ENCODE results near the gene HIF1AN. TPM values are rescaled to one million over a fixed set of nuclear protein-coding genes. Genes with fewer than 3 reads are reported as not detected.

The HIF1AN gene
- total RNA-seq, 1 experiment from 2014 or later, result 71.2 TPM

GRCh38 chr10:100607439-100607838 is 71.7 kb downstream of the HIF1AN start:
- intact Hi-C loops (cut with micrococcal nuclease; ENCODE audit: unreplicated experiment), result loop anchor here (2.0 kb wide), 1 partner anchor 47 kb away; no protein-coding TSS in a partner anchor
- Mint-ChIP-seq H3K4me1 (ENCODE audit: low read depth, unreplicated experiment) (peaks cover 9% of the 10 kb centered on the region), H3K4me3 (ENCODE audit: unreplicated experiment) (no peak overlapping the region), H3K36me3 (ENCODE audit: insufficient read depth, unreplicated experiment) (no peaks in the 10 kb centered on the region), H3K9me3 (ENCODE audit: unreplicated experiment) (peaks cover 14% of the 10 kb centered on the region), H3K27me3 (ENCODE audit: insufficient read depth, unreplicated experiment) (peaks cover 20% of the 10 kb centered on the region), H3K27ac (ENCODE audit: unreplicated experiment) (no peak overlapping the region)
- ChIA-PET CTCF (interaction anchor here (0.6 to 1.2 kb wide), 5 partner anchors 45 to 271 kb away, joined by 3 to 8 read pairs (median 6); no protein-coding TSS in a partner anchor), POLR2A (no interaction called here)
- Histone ChIP-seq H3K4me3 (ENCODE audit: low read depth, low read length) (no peak overlapping the region), H3K4me1 (peaks cover 12% of the 10 kb centered on the region), H3K9me3 (no peaks in the 10 kb centered on the region), H3K36me3 (ENCODE audit: control insufficient read depth, insufficient read depth, low read length) (no peaks in the 10 kb centered on the region), H3K27me3 (replicated peaks; ENCODE audit: control insufficient read depth, insufficient read depth, low read length) (0 out of 2 replicates have a peak, but pooled peaks cover 1% of the 10 kb centered on the region)
- peak in 1 of 2 experiments; percentile 24 for DNase-seq
- no peak for TF ChIP-seq CTCF (IDR thresholded peaks at IDR 0.05; ENCODE audit: insufficient read depth in 1 of 2, low read depth in 1 of 2, low read length in 1 of 2, severe bottlenecking in 1 of 2, unreplicated experiment in 1 of 2)
- BruUV-seq (replicated peaks), result no TSS peak

Other genes starting within 250 kb of the HIF1AN start
- 51.9 and 52.8 TPM in 2 replicates for gene BLOC1S2, start 249.3 kb upstream of the HIF1AN start, total RNA-seq (2022)
- gene PKD2L1, start 205.7 kb upstream of the HIF1AN start, total RNA-seq (2022), result 0.19 TPM in 1 of 2 replicates, not detected in the other
- 449 and 457 TPM in 2 replicates for gene SCD, start 188.7 kb upstream of the HIF1AN start, total RNA-seq (2022)
- gene WNT8B, start 72.9 kb upstream of the HIF1AN start, total RNA-seq (2022), result 0.14 TPM in 1 of 2 replicates, not detected in the other
- gene SEC31B, start 16.1 kb upstream of the HIF1AN start, total RNA-seq (2022), result 5.1 and 7.0 TPM in 2 replicates
- 249 and 255 TPM in 2 replicates for gene NDUFB8, start 6.1 kb upstream of the HIF1AN start, total RNA-seq (2022)
- gene PAX2, start 209.6 kb downstream of the HIF1AN start, total RNA-seq (2022), result 0.30 and 0.45 TPM in 2 replicates